OCI-LY3 (cell line): ENCODE results near the gene SIRPB1.
"Not testable (repeated sequence)": the region's sequence is repeated elsewhere in the genome, so short reads cannot be mapped to it uniquely, and the experiment has no call there.

Source experiments
- H2AFZ ChIP-seq: fragments of 200-600, 300-600 bp; shearing (Covaris generic); 2 replicates; pipeline ENCODE4 v1.6.0; 2014; ENCODE audit warnings: antibody characterized with exemption, low read depth, low read length
- H3K27ac ChIP-seq: fragments of 200-600, 300-600 bp; sonication (generic); 2 replicates; pipeline ENCODE4 v1.5.1; 2014; ENCODE audit warnings: mild to moderate bottlenecking, low read length, moderate library complexity, mixed read lengths
- H3K27me3 ChIP-seq: fragments of 200-600, 300-600 bp; sonication (generic); 2 replicates; pipeline ENCODE4 v1.6.1; 2014; ENCODE audit warnings: low read depth, low read length, mixed read lengths
- H3K36me3 ChIP-seq: fragments of 200-600, 300-600 bp; sonication (generic); replicated peaks from 2 replicates; pipeline ENCODE3; 2014; ENCODE audit warnings: low read depth, low read length, mixed read lengths
- H3K4me1 ChIP-seq: fragments of 300-600, 200-600 bp; sonication (generic); 2 replicates; pipeline ENCODE4 v1.6.1; 2014; ENCODE audit warnings: low read length, mixed read lengths
- H3K4me2 ChIP-seq: fragments of 200-600, 300-600 bp; sonication (generic); 2 replicates; pipeline ENCODE4 v1.6.1; 2014; ENCODE audit warnings: low read length, mixed read lengths
- H3K4me3 ChIP-seq: fragments of 300-600, 200-600 bp; sonication (generic); 2 replicates; pipeline ENCODE4 v1.5.1; 2014; ENCODE audit warnings: antibody characterized with exemption, mild to moderate bottlenecking, low read length, moderate library complexity
- H3K79me2 ChIP-seq: fragments of 300-600, 200-600 bp; shearing (Covaris generic); 2 replicates; pipeline ENCODE4 v1.6.1; 2014; ENCODE audit warnings: mild to moderate bottlenecking, low read length, mixed read lengths
- H3K9ac ChIP-seq: fragments of 300-600, 200-600 bp; shearing (Covaris generic); 2 replicates; pipeline ENCODE4 v1.6.0; 2014; ENCODE audit warnings: mild to moderate bottlenecking, low read length, moderate library complexity
- H3K9me3 ChIP-seq: fragments of 200-600, 300-600 bp; shearing (Covaris generic); 2 replicates; pipeline ENCODE4 v1.6.1; 2014; ENCODE audit warnings: low read length, mixed read lengths; ENCODE audit not compliant: insufficient read depth
- H4K20me1 ChIP-seq: fragments of 200-600, 300-600 bp; sonication (generic); 2 replicates; pipeline ENCODE4 v1.6.1; 2016; ENCODE audit warnings: low read length, mixed read lengths; ENCODE audit not compliant: insufficient read depth
- CTCF ChIP-seq: fragments of 200-600, 300-600 bp; sonication (generic); IDR thresholded peaks from 2 replicates; pipeline ENCODE4 v1.5.1; 2014; ENCODE audit warnings: antibody characterized with exemption, low read length, low read depth
- EZH2phosphoT487 ChIP-seq: fragments of 200-600 bp; shearing (Covaris generic); IDR thresholded peaks from 2 replicates; pipeline ENCODE4 v1.6.1; 2018; ENCODE audit warnings: antibody characterized with exemption, mixed run types, low read depth

Gene SIRPB1

GRCh38 chr20:1646975-1647431 lies 27.2 kb upstream of the SIRPB1 start:
- Histone ChIP-seq H3K9me3 (no peaks in the 10 kb centered on the region), H2AFZ (no peak overlapping the region), H3K4me1 (no peaks in the 10 kb centered on the region), H3K27ac (no peak overlapping the region), H3K4me2 (no peak overlapping the region), H3K27me3 (peaks cover 18% of the 10 kb centered on the region), H3K4me3 (no peak overlapping the region), H3K36me3 (no peaks in the 10 kb centered on the region), H3K79me2 (no peaks in the 10 kb centered on the region), H3K9ac (no peak overlapping the region), H4K20me1 (no peaks in the 10 kb centered on the region)
- TF ChIP-seq CTCF (no peak), EZH2phosphoT487 (no peak)

- H3K9ac ChIP-seq, result no peak overlapping the region
- TF ChIP-seq EZH2phosphoT487, result no peak
- TF ChIP-seq CTCF, result no peak
These were observed 24.5 kb upstream of the SIRPB1 start for GRCh38 chr20:1644101-1644962.

GRCh38 chr20:1638643-1639042 lies 18.8 kb upstream of the SIRPB1 start:
- not testable (repeated sequence) for H3K9me3 ChIP-seq, H3K4me2 ChIP-seq, H3K9ac ChIP-seq, H4K20me1 ChIP-seq, H2AFZ ChIP-seq, H3K4me1 ChIP-seq, H3K27ac ChIP-seq, H3K4me3 ChIP-seq, H3K79me2 ChIP-seq, H3K36me3 ChIP-seq
- peaks cover 11% of the 10 kb centered on the region for H3K27me3 ChIP-seq

More at GRCh38 chr20:1644101-1644962, 24.5 kb upstream of the SIRPB1 start:
- Histone ChIP-seq H3K27ac (no peak overlapping the region), H3K4me2 (no peak overlapping the region), H3K9me3 (no peaks in the 10 kb centered on the region), H3K36me3 (no peaks in the 10 kb centered on the region), H3K4me3 (no peak overlapping the region), H3K4me1 (no peaks in the 10 kb centered on the region), H2AFZ (no peak overlapping the region), H3K79me2 (no peaks in the 10 kb centered on the region), H3K27me3 (peaks cover 3% of the 10 kb centered on the region; the same call in 1 of the 2 replicates), H4K20me1 (no peaks in the 10 kb centered on the region)

GRCh38 chr20:1637755-1638154 lies 17.9 kb upstream of the SIRPB1 start:
- Histone ChIP-seq H3K27me3 (peaks cover 11% of the 10 kb centered on the region), H3K27ac (no peak overlapping the region)

More at GRCh38 chr20:1637755-1638154, 17.9 kb upstream of the SIRPB1 start:
- Histone ChIP-seq H4K20me1 (no peaks in the 10 kb centered on the region), H3K4me1 (no peaks in the 10 kb centered on the region), H3K4me3 (no peak overlapping the region), H3K36me3 (no peaks in the 10 kb centered on the region), H2AFZ (no peak overlapping the region), H3K4me2 (no peak overlapping the region), H3K79me2 (no peaks in the 10 kb centered on the region), H3K9me3 (no peaks in the 10 kb centered on the region), H3K9ac (no peak overlapping the region)
- TF ChIP-seq EZH2phosphoT487, result no peak
- no peak for TF ChIP-seq CTCF
